ENCODE data around the gene LMBRD1.

Gene LMBRD1

DNA sequence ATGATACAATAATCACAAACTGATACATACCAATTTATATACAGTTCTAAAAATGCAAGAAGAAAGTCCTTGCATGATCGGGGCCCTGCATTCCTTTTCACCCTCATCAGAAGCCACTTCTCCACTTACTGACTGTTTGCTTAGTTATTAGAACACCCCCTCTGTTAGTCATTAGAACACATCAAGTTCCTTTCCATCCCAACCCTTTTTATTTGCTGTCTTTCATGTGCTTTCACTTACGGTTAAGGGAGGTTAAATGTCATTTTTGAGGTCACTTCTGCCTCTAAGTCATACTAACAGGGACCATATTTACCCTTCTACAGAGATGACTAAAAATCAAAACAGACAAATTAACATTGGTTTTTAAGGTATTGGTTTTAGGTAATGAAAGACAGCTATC is 149.1 kb downstream of the LMBRD1 start:
- DNase-seq (ENCODE audit: extremely low read depth in 1 of 2, low read depth in 1 of 2) = no peak

DNA sequence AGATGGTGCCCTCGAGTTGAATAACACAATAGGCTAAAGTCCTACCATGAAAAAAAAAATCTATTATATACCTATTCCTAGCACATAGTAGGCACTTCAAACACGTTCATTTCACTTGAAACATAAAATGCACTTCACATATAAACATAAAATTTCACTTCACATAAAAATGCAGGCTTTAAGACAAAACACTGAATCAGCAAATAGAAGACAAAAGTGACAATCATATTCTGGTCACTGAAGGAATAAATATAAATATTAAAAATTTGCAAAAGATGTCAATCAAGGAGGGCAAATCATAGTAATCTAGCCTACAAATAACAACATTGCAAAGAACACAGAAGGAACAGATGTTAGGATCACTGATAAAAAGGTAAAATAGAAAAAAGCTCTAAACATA is 153.1 kb downstream of the LMBRD1 start:
- no peak for DNase-seq (ENCODE audit: extremely low read depth in 1 of 2, low read depth in 1 of 2)

DNA sequence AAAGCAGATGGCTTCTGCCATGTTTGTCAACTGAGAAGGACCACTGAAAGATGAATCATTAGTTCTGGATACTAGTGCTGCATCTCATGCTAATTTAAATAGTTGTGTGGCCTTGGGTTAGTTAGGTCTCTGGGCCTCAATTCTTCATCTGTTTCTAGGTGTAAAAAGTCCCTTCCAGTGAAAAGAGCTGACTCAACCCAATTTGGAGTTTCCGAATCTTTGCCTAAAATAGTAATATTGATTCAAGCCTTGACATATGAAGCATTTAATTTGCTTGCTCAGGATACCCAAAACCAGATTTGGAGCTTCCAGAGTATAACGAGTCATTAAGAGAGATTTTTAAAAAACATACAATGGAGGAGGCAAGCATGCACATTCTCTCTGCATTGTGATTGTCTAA is 163.9 kb downstream of the LMBRD1 start:
- DNase-seq (ENCODE audit: extremely low read depth in 1 of 2, low read depth in 1 of 2) = no peak

DNA sequence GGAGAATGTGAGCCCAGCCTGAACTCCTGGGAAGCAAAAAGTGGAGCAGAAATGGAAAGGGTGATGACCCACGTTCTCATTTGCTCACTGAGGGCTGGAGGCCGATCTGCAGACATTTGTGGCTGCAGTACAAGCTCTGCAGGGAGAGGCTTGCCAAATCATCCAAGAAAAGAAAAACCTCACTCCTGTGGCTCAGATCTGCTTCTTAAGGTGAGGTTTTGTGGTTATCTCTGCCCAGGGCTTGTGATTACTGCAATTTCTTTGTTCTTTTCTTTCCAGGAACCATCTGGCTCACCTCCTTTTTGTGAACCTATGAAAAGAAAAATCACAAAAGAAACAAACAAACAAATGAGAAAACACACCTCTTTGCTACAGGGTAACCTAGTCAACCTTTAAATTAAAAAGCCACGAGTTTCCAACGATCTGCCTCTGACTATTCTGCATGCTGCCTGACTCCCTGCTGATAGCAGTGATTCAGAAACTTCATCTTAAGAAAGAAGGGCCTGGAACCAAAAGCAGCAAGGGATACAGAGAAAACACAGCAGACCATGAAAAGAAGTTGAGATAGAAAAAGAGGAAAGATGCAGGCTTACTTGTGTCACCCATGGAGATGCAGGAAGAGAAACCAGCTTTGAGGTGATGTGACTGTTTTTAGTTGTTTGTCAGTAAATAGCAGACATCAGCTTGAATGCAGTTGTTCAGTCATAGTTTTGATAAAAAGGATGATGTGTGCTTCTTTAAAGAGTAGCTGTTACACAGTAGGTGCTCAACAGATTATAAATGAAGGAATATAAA is 165.1 kb downstream of the LMBRD1 start:
- DNase-seq (ENCODE audit: extremely low read depth in 1 of 2, low read depth in 1 of 2) = no peak

DNA sequence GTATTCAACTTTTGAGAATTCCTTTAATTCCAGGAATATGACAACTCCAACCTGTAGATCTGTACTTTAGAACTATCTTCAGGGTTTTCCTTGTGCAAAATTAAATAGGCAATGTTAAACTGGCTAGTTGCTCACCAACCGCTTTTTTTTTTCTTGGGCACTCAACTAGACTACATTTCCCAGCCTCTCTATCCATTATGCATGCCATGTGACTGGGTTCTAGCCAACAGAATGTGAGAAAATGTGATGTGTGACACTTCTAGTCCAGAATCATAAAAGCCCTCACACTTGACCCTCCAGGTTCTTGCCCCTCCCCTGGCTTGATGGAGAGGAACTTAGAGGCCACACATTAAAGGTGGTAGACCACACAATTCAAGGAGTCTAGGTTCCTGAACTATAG is 166.0 kb downstream of the LMBRD1 start:
- DNase-seq (ENCODE audit: extremely low read depth in 1 of 2, low read depth in 1 of 2) = no peak

DNA sequence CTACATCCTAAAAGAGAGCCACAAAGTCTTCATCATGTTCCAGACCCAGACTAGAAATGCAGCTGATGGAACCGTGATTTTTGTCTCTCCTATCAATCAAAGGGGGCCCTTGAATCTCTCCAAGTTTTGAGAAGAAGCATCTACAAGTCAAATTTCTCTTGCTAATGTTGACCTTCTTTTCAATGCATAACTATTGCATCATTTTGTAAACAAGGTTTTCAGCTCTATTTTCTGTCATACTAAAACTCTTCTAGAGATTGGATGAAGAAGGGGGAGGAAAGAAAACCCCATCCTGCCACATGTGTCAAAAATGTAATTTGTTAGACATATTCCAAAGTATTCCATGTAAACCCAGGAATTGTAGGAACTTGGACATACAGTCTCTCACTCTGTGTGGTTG is 169.2 kb downstream of the LMBRD1 start:
- DNase-seq (ENCODE audit: extremely low read depth in 1 of 2, low read depth in 1 of 2) = no peak

DNA sequence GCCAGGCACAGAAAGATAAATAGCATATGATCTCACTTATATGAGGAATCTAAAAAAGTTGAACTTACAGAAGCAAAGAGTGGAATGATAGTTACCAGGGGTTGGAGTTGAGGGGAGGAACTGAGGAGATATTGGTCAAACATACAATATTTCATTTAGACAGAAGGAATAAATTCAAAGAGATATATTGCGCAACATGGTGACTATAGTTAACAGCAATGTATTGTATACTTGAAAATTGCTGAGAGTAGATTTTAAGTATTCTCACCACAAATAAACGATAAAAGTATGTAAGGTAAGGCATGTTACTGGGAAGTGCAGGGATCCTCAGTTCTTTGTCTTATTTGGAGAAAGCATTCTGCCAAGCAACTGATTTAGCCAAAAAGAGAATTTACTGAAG is 171.9 kb downstream of the LMBRD1 start:
- no peak for DNase-seq (ENCODE audit: extremely low read depth in 1 of 2, low read depth in 1 of 2)
